Kasumi-1 (cell line): ENCODE measurements around the gene FAM25C.
"Not testable (repeated sequence)": the region's sequence is repeated elsewhere in the genome, so short reads cannot be mapped to it uniquely, and the experiment has no call there.

Source experiments
- DNase-seq, 2 experiments: peaks; one replicate each; lab custom pipeline; 2025; lab: John Stamatoyannopoulos, UW

FAM25C gene

DNA sequence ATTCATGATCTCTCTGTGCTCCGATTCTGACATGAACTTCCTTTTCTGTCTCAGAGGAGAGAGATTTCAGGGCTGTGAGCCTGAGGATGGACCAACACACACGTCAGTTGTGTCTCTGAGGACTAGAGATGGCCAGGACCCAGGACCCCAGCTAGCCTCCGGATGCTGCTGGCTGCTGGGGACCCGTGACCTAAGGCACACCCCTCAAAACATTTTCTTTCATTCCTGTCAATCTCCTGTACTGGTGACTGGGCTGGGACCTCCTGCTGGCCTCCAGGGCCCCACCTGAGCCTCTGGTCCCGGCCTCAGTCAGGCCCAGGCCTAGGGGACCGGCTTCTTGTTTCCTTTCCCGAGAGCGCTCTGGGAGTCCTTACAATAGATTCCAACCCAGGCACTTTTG is 42.4 kb downstream of the FAM25C start:
- not testable (repeated sequence) for DNase-seq

- DNase-seq: not testable (repeated sequence)
Measured at GRCh38 chr10:47947424-47947823, 52.2 kb downstream of the FAM25C start.
